Measurements from ENCODE around the gene LEKR1.

LEKR1 gene

DNA sequence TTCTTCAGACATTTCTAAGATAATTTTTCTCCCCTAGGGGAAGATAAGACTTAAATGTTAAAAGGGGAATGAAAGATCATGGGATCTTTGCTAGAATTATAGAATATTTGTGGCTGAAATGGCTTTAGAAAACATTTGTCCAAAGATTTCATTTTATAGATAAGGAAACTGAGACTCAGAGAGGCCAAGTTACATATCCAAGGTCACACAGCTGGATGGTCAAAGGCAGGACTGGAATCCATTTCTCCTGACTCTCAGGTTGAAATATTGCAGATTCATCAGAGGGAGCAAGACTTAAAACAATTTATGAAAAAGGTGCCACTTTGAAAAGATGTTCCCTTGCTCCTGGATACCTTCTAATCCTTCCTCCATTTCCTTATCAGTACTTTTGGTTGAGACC is 19.5 kb upstream of the LEKR1 start:
- Histone ChIP-seq H2BK12ac (ENCODE audit: low read length in 2 of 2) (no peak overlapping the region), H3K79me1 (replicated peaks; ENCODE audit: low read length, poor library complexity, severe bottlenecking) (peaks cover 4% of the 10 kb centered on the region), H3K14ac (ENCODE audit: low read length in 2 of 2) (no peak overlapping the region), H2BK120ac (ENCODE audit: low read depth, low read length) (no peak overlapping the region), H2AFZ (ENCODE audit: low read depth, low read length) (no peak overlapping the region), H3K4me2 (ENCODE audit: low read length, poor library complexity, severe bottlenecking) (no peak overlapping the region), H3K4me1 (ENCODE audit: control insufficient read depth, insufficient read depth, low read depth, low read length) (no peaks in the 10 kb centered on the region), H2BK5ac (ENCODE audit: low read depth, low read length, poor library complexity, severe bottlenecking) (no peak overlapping the region), H3K9ac (ENCODE audit: low read length) (no peak overlapping the region), H3K9me3 (ENCODE audit: control insufficient read depth, low read length) (peaks cover 10% of the 10 kb centered on the region), H4K8ac (ENCODE audit: low read length) (no peak overlapping the region), H3K4me3 (ENCODE audit: insufficient read depth in 1 of 2, low read depth in 1 of 2, low read length in 2 of 2) (no peak overlapping the region), H4K91ac (ENCODE audit: low read length) (no peak overlapping the region), H2AK5ac (ENCODE audit: low read length, severe bottlenecking) (no peak overlapping the region), H2BK15ac (ENCODE audit: low read depth, poor library complexity, severe bottlenecking) (no peak overlapping the region), H3K27ac (ENCODE audit: low read length, poor library complexity, severe bottlenecking) (no peak overlapping the region), H3K27me3 (ENCODE audit: control insufficient read depth in 1 of 2, insufficient read depth in 1 of 2, low read length in 2 of 2) (no peaks in the 10 kb centered on the region), H3K18ac (ENCODE audit: low read depth in 1 of 2, low read length in 2 of 2) (no peak overlapping the region), H3K23ac (ENCODE audit: low read length in 2 of 2) (no peak overlapping the region), H3K36me3 (ENCODE audit: control insufficient read depth in 1 of 2, insufficient read depth in 2 of 2, low read depth in 1 of 2, low read length in 2 of 2) (no peaks in the 10 kb centered on the region), H3K4ac (ENCODE audit: low read depth in 1 of 2, low read length in 2 of 2) (no peak overlapping the region)
- DNase-seq, result no peak

DNA sequence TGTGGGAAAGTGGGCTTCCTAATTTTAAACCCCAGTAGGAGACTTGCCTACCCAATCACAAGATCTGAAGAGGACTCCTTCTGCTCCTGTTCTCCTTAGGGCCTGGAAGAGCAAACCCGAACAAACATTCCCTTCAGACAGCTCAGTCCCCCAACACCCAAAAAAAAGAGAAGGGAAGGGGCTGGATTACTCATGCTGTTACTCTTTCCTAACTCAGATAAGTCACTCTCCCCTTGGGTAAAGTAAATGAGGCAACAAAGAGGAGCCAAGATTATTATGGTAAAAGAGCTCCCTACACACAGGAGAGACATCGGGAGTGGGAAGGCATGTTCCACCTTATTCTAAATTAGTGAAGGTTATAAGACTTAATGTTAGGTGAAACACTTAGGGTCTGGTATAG is 18.1 kb upstream of the LEKR1 start:
- whole genome bisulfite sequencing, result 100% methylated on average over 1 of the region's 2 CpGs
- Histone ChIP-seq H4K91ac (ENCODE audit: low read length) (no peak overlapping the region), H3K9me3 (ENCODE audit: control insufficient read depth, low read length) (peaks cover 8% of the 10 kb centered on the region), H3K9ac (ENCODE audit: low read length) (peak overlapping the region; percentile 62), H2BK5ac (ENCODE audit: low read depth, low read length, poor library complexity, severe bottlenecking) (no peak overlapping the region), H3K27ac (ENCODE audit: low read length, poor library complexity, severe bottlenecking) (no peak overlapping the region), H3K18ac (ENCODE audit: low read depth in 1 of 2, low read length in 2 of 2) (no peak overlapping the region), H3K79me1 (replicated peaks; ENCODE audit: low read length, poor library complexity, severe bottlenecking) (peaks cover 6% of the 10 kb centered on the region), H4K8ac (ENCODE audit: low read length) (no peak overlapping the region), H2BK120ac (ENCODE audit: low read depth, low read length) (no peak overlapping the region), H3K23ac (ENCODE audit: low read length in 2 of 2) (no peak overlapping the region), H3K4me2 (ENCODE audit: low read length, poor library complexity, severe bottlenecking) (no peak overlapping the region), H3K36me3 (ENCODE audit: control insufficient read depth in 1 of 2, insufficient read depth in 2 of 2, low read depth in 1 of 2, low read length in 2 of 2) (no peaks in the 10 kb centered on the region), H2BK15ac (ENCODE audit: low read depth, poor library complexity, severe bottlenecking) (no peak overlapping the region), H2AK5ac (ENCODE audit: low read length, severe bottlenecking) (no peak overlapping the region), H3K4me1 (ENCODE audit: control insufficient read depth, insufficient read depth, low read depth, low read length) (no peaks in the 10 kb centered on the region), H3K4me3 (ENCODE audit: insufficient read depth in 1 of 2, low read depth in 1 of 2, low read length in 2 of 2) (peak overlapping the region in 1 of 2 experiments; percentile 8), H3K14ac (ENCODE audit: low read length in 2 of 2) (no peak overlapping the region), H3K4ac (ENCODE audit: low read depth in 1 of 2, low read length in 2 of 2) (no peak overlapping the region), H2BK12ac (ENCODE audit: low read length in 2 of 2) (no peak overlapping the region), H3K27me3 (ENCODE audit: control insufficient read depth in 1 of 2, insufficient read depth in 1 of 2, low read length in 2 of 2) (no peaks in the 10 kb centered on the region), H2AFZ (ENCODE audit: low read depth, low read length) (no peak overlapping the region)
- DNase-seq, result no peak

DNA sequence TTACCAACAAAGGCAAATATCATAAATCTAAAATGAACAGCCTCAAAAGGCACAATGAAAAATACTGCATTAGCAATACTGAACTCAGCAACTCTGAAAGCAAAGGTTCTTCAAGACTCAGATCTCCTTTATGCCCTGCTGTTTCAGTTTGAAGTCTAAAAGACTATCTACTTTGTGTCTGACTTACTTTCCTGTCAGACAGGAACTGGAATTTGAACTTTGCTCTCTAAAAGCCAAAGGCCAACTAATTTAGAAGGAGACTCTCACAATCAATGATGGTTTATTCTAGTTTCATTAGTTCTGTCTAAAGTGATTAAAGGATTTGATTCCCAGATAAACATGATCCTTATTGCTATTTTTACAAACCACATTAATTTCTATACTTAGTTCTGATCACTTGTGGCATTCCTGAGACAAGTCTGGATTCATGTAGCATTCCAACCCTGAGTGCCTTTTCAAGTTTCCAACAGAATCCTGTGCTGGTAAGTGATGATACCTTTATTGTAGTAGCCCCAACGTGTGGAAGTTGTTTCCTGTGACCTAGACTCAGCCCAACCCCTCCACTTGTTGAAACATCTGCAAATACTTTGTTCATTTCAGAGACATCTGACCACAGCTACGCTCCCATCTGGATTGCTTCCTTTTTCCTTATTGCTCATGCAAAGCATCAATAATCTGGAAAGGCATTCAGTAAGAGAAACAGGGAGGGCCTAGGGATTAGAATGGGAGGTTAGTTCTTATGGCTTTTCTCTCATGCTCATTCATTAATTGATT is 14.9 kb upstream of the LEKR1 start:
- no peak overlapping the region for H4K8ac ChIP-seq (ENCODE audit: low read length)
- no peak overlapping the region for H3K4me3 ChIP-seq (ENCODE audit: insufficient read depth in 1 of 2, low read depth in 1 of 2, low read length in 2 of 2)
- no CpG with 5 or more reads among the region's 2 CpGs for WGBS
- no peak overlapping the region for H2AFZ ChIP-seq (ENCODE audit: low read depth, low read length)
- no peak overlapping the region for H2BK120ac ChIP-seq (ENCODE audit: low read depth, low read length)
- no peak overlapping the region for H3K23ac ChIP-seq (ENCODE audit: low read length in 2 of 2)
- DNase-seq, result peak; percentile 78
- H2BK5ac ChIP-seq (ENCODE audit: low read depth, low read length, poor library complexity, severe bottlenecking), result no peak overlapping the region
- H4K91ac ChIP-seq (ENCODE audit: low read length), result no peak overlapping the region
- no peak overlapping the region for H2BK15ac ChIP-seq (ENCODE audit: low read depth, poor library complexity, severe bottlenecking)
- no peaks in the 10 kb centered on the region for H3K36me3 ChIP-seq (ENCODE audit: control insufficient read depth in 1 of 2, insufficient read depth in 2 of 2, low read depth in 1 of 2, low read length in 2 of 2)
- H2BK12ac ChIP-seq (ENCODE audit: low read length in 2 of 2), result no peak overlapping the region
- H3K4ac ChIP-seq (ENCODE audit: low read depth in 1 of 2, low read length in 2 of 2), result no peak overlapping the region
- no peaks in the 10 kb centered on the region for H3K27me3 ChIP-seq (ENCODE audit: control insufficient read depth in 1 of 2, insufficient read depth in 1 of 2, low read length in 2 of 2)
- H3K9ac ChIP-seq (ENCODE audit: low read length), result peak overlapping the region; percentile 33
- H3K79me1 ChIP-seq (replicated peaks; ENCODE audit: low read length, poor library complexity, severe bottlenecking), result peaks cover 7% of the 10 kb centered on the region
- H3K4me2 ChIP-seq (ENCODE audit: low read length, poor library complexity, severe bottlenecking), result no peak overlapping the region
- no peak overlapping the region for H2AK5ac ChIP-seq (ENCODE audit: low read length, severe bottlenecking)
- peaks cover 3% of the 10 kb centered on the region for H3K4me1 ChIP-seq (ENCODE audit: control insufficient read depth, insufficient read depth, low read depth, low read length)
- no peaks in the 10 kb centered on the region for H3K9me3 ChIP-seq (ENCODE audit: control insufficient read depth, low read length)
- peak overlapping the region; percentile 28 for H3K27ac ChIP-seq (ENCODE audit: low read length, poor library complexity, severe bottlenecking)
- no peak overlapping the region for H3K14ac ChIP-seq (ENCODE audit: low read length in 2 of 2)
- H3K18ac ChIP-seq (ENCODE audit: low read depth in 1 of 2, low read length in 2 of 2), result no peak overlapping the region

DNA sequence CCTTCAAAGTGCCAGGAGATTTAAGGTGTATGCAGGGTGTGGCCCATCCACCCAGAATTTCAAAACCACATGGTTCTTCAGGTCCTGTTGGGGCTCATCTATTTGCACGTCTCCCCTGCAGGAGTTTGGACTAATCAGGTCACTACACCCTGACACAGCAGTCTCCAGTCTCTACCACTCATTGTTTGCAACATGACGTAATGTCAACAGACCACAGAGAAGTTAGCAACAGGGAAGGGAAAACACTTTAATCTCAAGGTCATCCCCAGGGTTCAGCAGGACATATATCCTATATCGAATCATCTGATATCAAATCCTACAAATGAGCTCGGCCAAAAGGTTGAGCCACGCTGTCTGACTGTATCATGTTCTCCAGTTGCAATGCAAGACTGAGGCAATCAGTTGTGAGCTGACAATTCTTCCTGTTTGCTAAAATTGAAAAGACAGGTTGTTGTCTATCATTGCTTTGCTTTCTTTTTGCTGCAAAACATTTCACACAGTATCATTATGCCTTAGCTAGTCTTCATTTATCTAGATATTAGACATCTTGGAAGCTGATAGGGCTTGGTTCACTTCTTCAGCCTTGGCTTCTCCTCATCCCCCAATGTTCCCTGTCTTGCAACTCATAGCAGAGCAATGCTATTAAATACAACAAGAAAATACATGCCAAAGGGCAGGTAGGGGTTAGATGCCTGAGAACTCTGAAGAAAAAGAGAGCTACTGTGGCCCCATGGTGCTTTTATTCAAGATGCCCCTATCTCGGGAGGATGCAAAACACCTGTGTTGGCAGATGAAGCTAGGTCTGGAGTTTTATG is 13.4 kb upstream of the LEKR1 start:
- H3K9ac ChIP-seq (ENCODE audit: low read length), result peak overlapping the region; percentile 28
- peak; percentile 93 for DNase-seq
- no peak overlapping the region for H2BK120ac ChIP-seq (ENCODE audit: low read depth, low read length)
- no peaks in the 10 kb centered on the region for H3K27me3 ChIP-seq (ENCODE audit: control insufficient read depth in 1 of 2, insufficient read depth in 1 of 2, low read length in 2 of 2)
- no peak overlapping the region for H3K23ac ChIP-seq (ENCODE audit: low read length in 2 of 2)
- H3K36me3 ChIP-seq (ENCODE audit: control insufficient read depth in 1 of 2, insufficient read depth in 2 of 2, low read depth in 1 of 2, low read length in 2 of 2), result no peaks in the 10 kb centered on the region
- H4K91ac ChIP-seq (ENCODE audit: low read length), result no peak overlapping the region
- H3K4me1 ChIP-seq (ENCODE audit: control insufficient read depth, insufficient read depth, low read depth, low read length), result peaks cover 7% of the 10 kb centered on the region
- peak overlapping the region in 1 of 2 experiments; percentile 3 for H2BK12ac ChIP-seq (ENCODE audit: low read length in 2 of 2)
- 55% methylated on average over 6 of the region's 6 CpGs for WGBS
- H3K79me1 ChIP-seq (replicated peaks; ENCODE audit: low read length, poor library complexity, severe bottlenecking), result peaks cover 7% of the 10 kb centered on the region
- no peak overlapping the region for H3K4ac ChIP-seq (ENCODE audit: low read depth in 1 of 2, low read length in 2 of 2)
- H3K14ac ChIP-seq (ENCODE audit: low read length in 2 of 2), result no peak overlapping the region
- no peak overlapping the region for H2BK5ac ChIP-seq (ENCODE audit: low read depth, low read length, poor library complexity, severe bottlenecking)
- H2BK15ac ChIP-seq (ENCODE audit: low read depth, poor library complexity, severe bottlenecking), result no peak overlapping the region
- no peaks in the 10 kb centered on the region for H3K9me3 ChIP-seq (ENCODE audit: control insufficient read depth, low read length)
- no peak overlapping the region for H3K4me3 ChIP-seq (ENCODE audit: insufficient read depth in 1 of 2, low read depth in 1 of 2, low read length in 2 of 2)
- no peak overlapping the region for H3K27ac ChIP-seq (ENCODE audit: low read length, poor library complexity, severe bottlenecking)
- H3K4me2 ChIP-seq (ENCODE audit: low read length, poor library complexity, severe bottlenecking), result no peak overlapping the region
- peak overlapping the region; percentile 5 to 10 for H3K18ac ChIP-seq (ENCODE audit: low read depth in 1 of 2, low read length in 2 of 2)
- H2AK5ac ChIP-seq (ENCODE audit: low read length, severe bottlenecking), result peak overlapping the region; percentile 55
- no peak overlapping the region for H2AFZ ChIP-seq (ENCODE audit: low read depth, low read length)
- H4K8ac ChIP-seq (ENCODE audit: low read length), result no peak overlapping the region

Measured in mesenchymal stem cell (in vitro differentiated cells and primary cell).